Chondrocyte (in vitro differentiated cells): ENCODE measurements around the gene RPL36. TPM values are rescaled to one million over a fixed set of nuclear protein-coding genes. Genes with fewer than 3 reads are reported as not detected.
"Not testable (repeated sequence)": the region's sequence is repeated elsewhere in the genome, so short reads cannot be mapped to it uniquely, and the experiment has no call there.

Source experiments
- DNase-seq: peaks from one replicate; pipeline ENCODE4 v3.0.0; 2021; ENCODE audit warnings: mixed read lengths, low spot score
- H3K27ac Mint-ChIP-seq: one replicate; pipeline ENCODE4 v1.8.0; 2021; ENCODE audit warnings: mild to moderate bottlenecking, moderate library complexity, mixed read lengths; ENCODE audit not compliant: unreplicated experiment
- H3K27me3 Mint-ChIP-seq: 2 replicates; pipeline ENCODE4 v1.8.0; 2021; ENCODE audit warnings: low read depth, mixed read lengths
- H3K36me3 Mint-ChIP-seq: 2 replicates; pipeline ENCODE4 v1.8.0; 2021; ENCODE audit warnings: low read depth, mixed read lengths
- H3K4me1 Mint-ChIP-seq: 2 replicates; pipeline ENCODE4 v1.8.0; 2021; ENCODE audit warnings: low read depth, mild to moderate bottlenecking, mixed read lengths
- H3K4me3 Mint-ChIP-seq: one replicate; pipeline ENCODE4 v1.8.0; 2021; ENCODE audit warnings: mild to moderate bottlenecking, moderate library complexity, mixed read lengths; ENCODE audit not compliant: unreplicated experiment
- H3K9me3 Mint-ChIP-seq: 2 replicates; pipeline ENCODE4 v1.8.0; 2021; ENCODE audit warnings: low read depth, mixed read lengths
- CTCF ChIP-seq: fragments of 200-600 bp; sonication (generic); IDR thresholded peaks from 2 replicates; pipeline ENCODE4 v1.5.0; 2021; ENCODE audit warnings: antibody characterized with exemption, mild to moderate bottlenecking, moderate library complexity
- total RNA-seq: library from RNA; stranded (reverse); gene quantifications from 3 replicates; pipeline ENCODE4 v1.2.1, GENCODE V29; 2021

RPL36 gene
- total RNA-seq, 1 donor from 2014 or later, result 548 TPM

GRCh38 chr19:5700455-5701092, 10.5 kb downstream of the RPL36 start:
- Mint-ChIP-seq H3K9me3 (no peaks in the 10 kb centered on the region), H3K4me1 (peaks cover 3% of the 10 kb centered on the region), H3K4me3 (no peak overlapping the region), H3K27me3 (no peaks in the 10 kb centered on the region), H3K27ac (no peak overlapping the region), H3K36me3 (peaks cover 21% of the 10 kb centered on the region)
- DNase-seq, result no peak
- TF ChIP-seq CTCF, result no peak

GRCh38 chr19:5702053-5702410, 11.9 kb downstream of the RPL36 start:
- not testable (repeated sequence) for H3K27ac Mint-ChIP-seq, H3K4me1 Mint-ChIP-seq, H3K27me3 Mint-ChIP-seq, DNase-seq, H3K4me3 Mint-ChIP-seq, H3K9me3 Mint-ChIP-seq
- H3K36me3 Mint-ChIP-seq, result peaks cover 17% of the 10 kb centered on the region

GRCh38 chr19:5703819-5704818, 14.0 kb downstream of the RPL36 start:
- no peak overlapping the region for H3K27ac Mint-ChIP-seq
- DNase-seq, result no peak

GRCh38 chr19:5705552-5705951, 15.5 kb downstream of the RPL36 start:
- TF ChIP-seq CTCF, result no peak

More at GRCh38 chr19:5703819-5704818, 14.0 kb downstream of the RPL36 start:
- no peaks in the 10 kb centered on the region for H3K9me3 Mint-ChIP-seq
- peaks cover 3% of the 10 kb centered on the region for H3K4me1 Mint-ChIP-seq
- H3K36me3 Mint-ChIP-seq, result peaks cover 13% of the 10 kb centered on the region
- H3K27me3 Mint-ChIP-seq, result no peaks in the 10 kb centered on the region
- H3K4me3 Mint-ChIP-seq, result no peak overlapping the region
- no peak for TF ChIP-seq CTCF

GRCh38 chr19:5706876-5707573, 16.9 kb downstream of the RPL36 start:
- no peaks in the 10 kb centered on the region for H3K27me3 Mint-ChIP-seq
- peaks cover 3% of the 10 kb centered on the region for H3K4me1 Mint-ChIP-seq
- no peaks in the 10 kb centered on the region for H3K9me3 Mint-ChIP-seq
- no peak overlapping the region for H3K27ac Mint-ChIP-seq
- no peak for DNase-seq
- H3K4me3 Mint-ChIP-seq, result no peak overlapping the region
- H3K36me3 Mint-ChIP-seq, result peaks cover 8% of the 10 kb centered on the region
- no peak for TF ChIP-seq CTCF

More at GRCh38 chr19:5705552-5705951, 15.5 kb downstream of the RPL36 start:
- Mint-ChIP-seq H3K27ac (no peak overlapping the region), H3K4me3 (no peak overlapping the region), H3K4me1 (peaks cover 3% of the 10 kb centered on the region), H3K9me3 (no peaks in the 10 kb centered on the region), H3K36me3 (peaks cover 12% of the 10 kb centered on the region), H3K27me3 (no peaks in the 10 kb centered on the region)
- no peak for DNase-seq
